ENCODE results near the gene CYP2A6. TPM values are rescaled to one million over a fixed set of nuclear protein-coding genes. Genes with fewer than 3 reads are reported as not detected.
A peak's percentile ranks its signal among the peaks of the same experiment; 100 is the strongest.

Gene CYP2A6
- total and polyA plus RNA-seq, 2 experiments from 2014 or later = 0.39 TPM; not detected in 1

GRCh38 chr19:40807147-40808020 is 42.9 kb downstream of the CYP2A6 start:
- TF ChIP-seq ZNF114 (CRISPR knock-in tag; IDR thresholded peaks at IDR 0.05) (no peak), CTCF (conservative IDR thresholded peaks at IDR 0.05; ENCODE audit: low read depth in 2 of 2) (peak; percentile 59 to 70)
- peaks cover 44% of the 10 kb centered on the region for H3K27me3 Mint-ChIP-seq (ENCODE audit: insufficient read depth, low read depth, poor library complexity)
- Histone ChIP-seq H3K27me3 (ENCODE audit: insufficient read depth) (peaks cover 10% of the 10 kb centered on the region; the same call in 1 of the 2 replicates), H2AFZ (no peak overlapping the region), H4K20me1 (replicated peaks; ENCODE audit: insufficient read depth) (peaks cover 42% of the 10 kb centered on the region), H3K4me1 (ENCODE audit: insufficient read depth) (peaks cover 51% of the 10 kb centered on the region), H3K79me2 (replicated peaks; ENCODE audit: insufficient read depth) (peaks cover 51% of the 10 kb centered on the region), H3K4me3 (no peak overlapping the region), H3K27ac (ENCODE audit: low read depth) (peak overlapping the region; percentile 81; the same call in 1 of the 2 replicates), H3K4me2 (peak overlapping the region; percentile 66; the same call in 1 of the 2 replicates), H3K9me2 (ENCODE audit: insufficient read depth) (no peaks in the 10 kb centered on the region), H3F3A (replicated peaks; ENCODE audit: low read depth) (peaks cover 42% of the 10 kb centered on the region), H3K36me3 (ENCODE audit: insufficient read depth) (peaks cover 6% of the 10 kb centered on the region; the same call in 1 of the 2 replicates)
- peak; percentile 10 for ATAC-seq
- H3K36me3 Mint-ChIP-seq (ENCODE audit: low read depth) = peaks cover 50% of the 10 kb centered on the region
- H3K4me3 Mint-ChIP-seq = peak overlapping the region; percentile 59
- peak; percentile 85 for DNase-seq (ENCODE audit: low spot score)
- peaks cover 70% of the 10 kb centered on the region for H3K4me1 Mint-ChIP-seq
- no peaks in the 10 kb centered on the region; the same call in 2 of the 3 replicates for H3K9me3 Mint-ChIP-seq
- peak overlapping the region; percentile 79 for H3K27ac Mint-ChIP-seq

GRCh38 chr19:40806423-40807146 is 43.7 kb downstream of the CYP2A6 start:
- Histone ChIP-seq H3K4me2 (peak overlapping the region; percentile 70), H4K20me1 (replicated peaks; ENCODE audit: insufficient read depth) (peaks cover 50% of the 10 kb centered on the region), H3F3A (replicated peaks; ENCODE audit: low read depth) (peaks cover 47% of the 10 kb centered on the region), H3K9me2 (ENCODE audit: insufficient read depth) (no peaks in the 10 kb centered on the region), H3K27me3 (ENCODE audit: insufficient read depth) (0 out of 2 replicates have a peak, but pooled peaks cover 2% of the 10 kb centered on the region), H3K36me3 (ENCODE audit: insufficient read depth) (peaks cover 8% of the 10 kb centered on the region; the same call in 1 of the 2 replicates), H3K27ac (ENCODE audit: low read depth) (peak overlapping the region; percentile 90), H3K4me1 (ENCODE audit: insufficient read depth) (peaks cover 54% of the 10 kb centered on the region), H3K4me3 (peak overlapping the region; percentile 36; the same call in 1 of the 2 replicates), H3K79me2 (replicated peaks; ENCODE audit: insufficient read depth) (peaks cover 59% of the 10 kb centered on the region), H2AFZ (no peak overlapping the region)
- peak; percentile 100 for DNase-seq (ENCODE audit: low spot score)
- H3K27me3 Mint-ChIP-seq (ENCODE audit: insufficient read depth, low read depth, poor library complexity) = peaks cover 46% of the 10 kb centered on the region
- TF ChIP-seq ZNF462 (CRISPR knock-in tag; IDR thresholded peaks at IDR 0.05) = no peak
- peak; percentile 86 to 93 for TF ChIP-seq CTCF (conservative IDR thresholded peaks at IDR 0.05; ENCODE audit: low read depth in 2 of 2)
- TF ChIP-seq CREB1 (CRISPR knock-in tag; IDR thresholded peaks at IDR 0.05; ENCODE audit: low read depth) = peak; percentile 81
- peak; percentile 59 for ATAC-seq
- peak overlapping the region; percentile 59 for H3K4me3 Mint-ChIP-seq
- H3K27ac Mint-ChIP-seq = peak overlapping the region; percentile 84
- H3K4me1 Mint-ChIP-seq = peaks cover 73% of the 10 kb centered on the region
- H3K36me3 Mint-ChIP-seq (ENCODE audit: low read depth) = peaks cover 58% of the 10 kb centered on the region
- H3K9me3 Mint-ChIP-seq = no peaks in the 10 kb centered on the region

Measured in GM23338 (cell line).